GM18861 (cell line): Measurements from ENCODE around the gene PARP11.

ENCODE experiments used
- ATAC-seq: cut with Tn5 transposase; IDR thresholded peaks from one replicate; pipeline ENCODE4 v1.9.1; 2021; ENCODE audit not compliant: unreplicated experiment

PARP11 gene

GRCh38 chr12:3827301-3828000 is 45.7 kb downstream of the PARP11 start:
- no peak for ATAC-seq

- ATAC-seq = no peak
Observed at GRCh38 chr12:3821441-3821840, 51.8 kb downstream of the PARP11 start.

DNA sequence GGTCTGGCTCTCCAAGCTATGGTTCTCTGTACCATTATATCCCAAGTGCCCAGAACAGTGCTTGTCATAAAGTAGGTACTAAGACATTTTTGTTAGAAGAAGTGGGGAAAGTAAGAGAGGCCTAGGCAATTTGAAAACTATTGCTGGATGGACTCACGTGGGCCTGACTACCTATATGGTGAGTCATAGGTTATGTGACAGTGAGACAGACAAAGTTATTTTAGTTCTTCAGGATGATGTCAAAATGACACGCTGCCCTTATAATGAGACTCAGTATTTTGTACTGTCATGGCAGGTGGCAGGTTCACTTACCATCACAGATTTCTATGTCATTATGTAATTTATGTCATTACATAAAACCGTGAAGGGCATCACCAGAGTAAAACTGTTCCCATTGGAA is 53.1 kb downstream of the PARP11 start:
- ATAC-seq = no peak

- no peak for ATAC-seq
Observed at GRCh38 chr12:3816266-3816665, 56.9 kb downstream of the PARP11 start.

DNA sequence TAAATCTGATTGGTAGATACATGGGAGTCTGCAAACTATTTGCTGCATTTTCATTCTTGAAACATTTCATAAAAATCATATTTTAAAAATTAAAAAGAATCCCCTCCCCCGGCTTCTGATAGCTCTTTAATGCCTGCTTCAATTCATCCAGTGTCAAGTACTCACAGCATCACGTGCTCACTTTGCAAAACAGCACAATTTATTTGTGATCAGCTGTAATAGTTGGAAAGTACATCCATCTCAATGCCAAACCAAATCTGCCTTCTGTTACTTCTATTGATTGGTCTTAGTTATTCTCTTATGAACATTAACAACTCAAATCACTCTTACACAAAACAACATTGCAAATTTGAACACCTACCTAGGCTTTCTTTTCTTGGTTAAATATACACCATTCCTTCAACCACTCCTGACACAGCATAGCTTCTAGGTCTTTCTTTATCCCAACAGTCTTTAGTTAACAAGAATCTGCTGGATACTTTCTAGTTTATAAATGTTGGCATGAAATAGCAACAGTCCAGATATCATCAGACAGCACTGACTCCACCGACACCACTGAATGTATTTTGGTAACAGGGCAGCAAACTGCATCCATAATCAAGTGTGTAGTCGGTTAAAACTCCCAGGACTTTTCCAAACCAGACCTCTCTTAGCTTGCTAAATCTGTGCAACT is 58.0 kb downstream of the PARP11 start:
- ATAC-seq = no peak

- no peak for ATAC-seq
Observed at GRCh38 chr12:3810540-3810939, 62.7 kb downstream of the PARP11 start.

- ATAC-seq = no peak
Observed at GRCh38 chr12:3810016-3810370, 63.2 kb downstream of the PARP11 start.

DNA sequence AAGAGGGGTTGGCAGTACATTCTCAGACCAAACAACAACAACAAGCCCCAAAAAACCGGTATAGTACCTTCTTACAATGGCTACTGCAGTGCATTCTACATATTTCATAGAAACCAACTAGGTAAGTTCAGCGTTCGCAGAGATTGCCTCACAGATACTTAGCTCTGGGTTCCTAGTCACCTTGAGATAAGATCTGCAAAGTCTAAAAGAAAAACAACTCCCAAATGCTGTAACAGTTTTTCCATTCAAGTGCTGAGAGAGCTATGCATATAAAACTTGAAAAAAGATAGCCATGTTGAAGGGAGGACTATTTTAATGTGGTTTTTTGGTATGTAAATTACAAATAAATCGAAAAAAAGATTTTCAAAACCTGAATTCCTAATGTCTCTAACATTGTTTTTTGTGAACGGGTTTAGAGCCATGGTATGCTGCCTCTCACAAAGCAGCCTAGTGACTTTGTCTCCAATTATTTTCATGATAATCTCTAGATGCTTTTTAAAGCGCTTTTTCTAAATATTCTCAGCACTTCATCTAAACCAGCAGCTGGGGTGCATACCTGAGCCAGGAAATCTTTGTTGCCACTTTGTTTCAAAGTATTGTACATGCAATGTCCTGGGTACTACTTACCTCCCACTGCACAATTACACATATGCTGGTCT is 63.7 kb downstream of the PARP11 start:
- no peak for ATAC-seq

GRCh38 chr12:3805077-3805476 is 68.1 kb downstream of the PARP11 start:
- ATAC-seq = no peak

GRCh38 chr12:3803865-3804472 is 69.2 kb downstream of the PARP11 start:
- ATAC-seq = no peak

DNA sequence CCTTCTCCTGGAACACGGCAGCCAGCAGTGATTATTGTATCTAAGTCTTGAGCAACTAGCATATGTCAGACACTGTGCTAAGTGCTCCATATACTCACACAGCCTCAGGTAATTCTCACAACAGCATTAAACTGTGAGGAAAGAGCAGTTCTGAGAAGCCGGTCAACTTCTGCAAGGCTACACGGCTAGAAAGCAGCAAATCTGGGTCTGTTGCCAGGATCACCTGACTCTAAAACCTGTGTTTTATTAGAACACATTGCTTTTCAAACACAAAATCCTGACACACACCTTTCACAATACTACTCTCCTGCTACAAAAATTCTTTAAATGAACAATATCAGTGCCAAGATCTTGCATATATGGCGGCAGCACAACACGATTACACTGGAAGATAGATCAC is 70.5 kb downstream of the PARP11 start:
- ATAC-seq = no peak

DNA sequence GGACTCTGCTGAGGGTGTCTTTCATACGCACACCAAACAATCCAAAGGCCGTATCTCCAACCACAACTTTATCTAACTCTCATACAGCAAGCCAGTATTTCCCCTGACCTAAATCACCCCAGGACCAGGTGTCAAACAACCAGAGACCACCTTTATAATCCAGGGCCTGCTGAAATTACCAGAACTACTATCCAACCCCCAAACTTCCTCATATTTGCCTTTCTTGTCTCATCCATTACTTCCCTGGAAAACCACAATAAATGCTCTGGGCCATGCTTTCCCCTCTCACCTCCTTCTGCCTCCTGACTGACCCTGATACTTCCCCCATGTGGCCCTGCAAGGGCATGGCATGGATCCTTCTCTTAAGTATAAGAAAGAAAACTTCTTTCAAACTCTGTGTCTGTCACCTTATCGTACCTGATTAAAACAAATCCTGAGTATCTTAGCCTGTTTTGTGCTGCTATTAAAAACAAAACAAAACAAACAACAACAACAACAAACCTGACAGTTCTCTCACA is 75.6 kb downstream of the PARP11 start:
- no peak for ATAC-seq

- no peak for ATAC-seq
Observed at GRCh38 chr12:3795492-3796133, 77.6 kb downstream of the PARP11 start.

DNA sequence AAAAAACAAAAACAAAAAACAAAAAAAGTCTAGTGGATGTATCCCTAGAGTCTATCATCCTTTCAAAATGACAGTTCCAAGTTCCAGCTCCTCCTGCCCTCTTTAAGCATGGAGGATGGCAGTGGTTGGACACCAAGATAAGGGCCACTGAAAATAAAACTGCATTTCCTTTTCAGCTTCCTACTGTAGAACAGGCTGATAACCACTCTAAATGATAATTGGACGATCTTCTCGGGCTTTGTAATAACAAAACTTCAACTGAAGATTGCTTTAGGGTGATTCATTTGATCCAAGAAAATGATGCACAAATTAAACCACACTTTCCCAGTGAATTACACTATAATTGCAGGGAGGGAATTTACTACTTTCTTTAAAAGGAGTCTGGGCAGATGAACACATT is 78.1 kb downstream of the PARP11 start:
- no peak for ATAC-seq

- no peak for ATAC-seq
Observed at GRCh38 chr12:3792623-3793288, 80.4 kb downstream of the PARP11 start.

- ATAC-seq = no peak
Observed at GRCh38 chr12:3791256-3791874, 81.8 kb downstream of the PARP11 start.

GRCh38 chr12:3790642-3791041 is 82.6 kb downstream of the PARP11 start:
- no peak for ATAC-seq

GRCh38 chr12:3789838-3790237 is 83.4 kb downstream of the PARP11 start:
- no peak for ATAC-seq

DNA sequence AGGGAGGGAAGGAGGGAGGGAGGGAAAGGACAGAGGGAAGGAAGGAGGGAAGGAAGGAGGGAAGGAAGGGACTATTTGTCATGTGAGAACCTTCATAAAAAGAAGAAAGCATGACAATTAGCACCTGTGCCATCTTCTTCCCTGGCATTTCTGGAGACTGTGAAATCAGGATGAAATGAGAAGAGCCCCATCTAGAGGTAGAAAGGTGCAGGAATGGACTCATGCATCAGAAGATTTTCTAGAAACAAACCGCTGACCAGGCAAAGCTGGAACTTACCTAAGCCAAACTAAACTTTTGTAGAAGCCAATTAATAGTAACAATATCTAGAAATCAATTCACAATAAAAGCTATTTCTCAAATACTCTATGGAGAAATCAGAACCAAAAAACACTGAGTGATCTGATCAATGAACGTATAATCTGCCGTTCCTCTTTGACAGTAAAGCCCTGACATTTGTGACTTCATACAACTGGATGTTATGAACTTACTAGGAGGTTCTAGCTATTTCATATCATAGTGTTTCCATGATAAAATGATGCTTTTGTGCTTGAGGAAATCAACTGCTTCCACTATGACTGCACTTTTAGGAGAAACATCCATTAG is 95.9 kb downstream of the PARP11 start:
- ATAC-seq = no peak
